Measurements from ENCODE around the gene LINGO4. TPM values are rescaled to one million over a fixed set of nuclear protein-coding genes. Genes with fewer than 3 reads are reported as not detected.
A peak's percentile ranks its signal among the peaks of the same experiment; 100 is the strongest.

Gene LINGO4
- total and polyA plus RNA-seq, 3 experiments from 2014 or later = 0.09 to 0.28 TPM; not detected in 1

- H3K4me1 ChIP-seq (ENCODE audit: insufficient read depth, low read length) = peaks cover 61% of the 10 kb centered on the region
- ChIA-PET POLR2A (no interaction called here), CTCF (interaction anchor here (1.1 to 1.4 kb wide), 2 partner anchors 13 to 27 kb away, joined by 3 read pairs; partner anchors contain the start of gene TDRKH)
- H3K4me3 ChIP-seq (ENCODE audit: low read length) = no peak overlapping the region
- H3K4me3 Mint-ChIP-seq = peak overlapping the region in 6 of 7 donors; percentile 49 to 97 (median 56)
- H3K27me3 Mint-ChIP-seq = no peaks in the 10 kb centered on the region
- peaks cover 0 to 4% (median 4%) of the 10 kb centered on the region in 3 donors for H3K36me3 Mint-ChIP-seq
- DNase-seq = no peak
- no peaks in the 10 kb centered on the region for H3K9me3 ChIP-seq (ENCODE audit: low read length)
- H3K36me3 ChIP-seq (ENCODE audit: insufficient read depth, low read length) = no peaks in the 10 kb centered on the region
- H3K9me3 Mint-ChIP-seq = no peaks in the 10 kb centered on the region
- H3K27ac Mint-ChIP-seq = peak overlapping the region in 6 of 8 donors; percentile 74 to 98 (median 92)
- peaks cover 82 to 92% (median 91%) of the 10 kb centered on the region in 3 donors for H3K4me1 Mint-ChIP-seq
- H3K27me3 ChIP-seq (ENCODE audit: insufficient read depth, low read length, poor library complexity, severe bottlenecking) = no peaks in the 10 kb centered on the region
- no peak overlapping the region for H3K27ac ChIP-seq (ENCODE audit: low read depth, low read length)
Observed at GRCh38 chr1:151817353-151817730, 12.1 kb upstream of the LINGO4 start.

DNA sequence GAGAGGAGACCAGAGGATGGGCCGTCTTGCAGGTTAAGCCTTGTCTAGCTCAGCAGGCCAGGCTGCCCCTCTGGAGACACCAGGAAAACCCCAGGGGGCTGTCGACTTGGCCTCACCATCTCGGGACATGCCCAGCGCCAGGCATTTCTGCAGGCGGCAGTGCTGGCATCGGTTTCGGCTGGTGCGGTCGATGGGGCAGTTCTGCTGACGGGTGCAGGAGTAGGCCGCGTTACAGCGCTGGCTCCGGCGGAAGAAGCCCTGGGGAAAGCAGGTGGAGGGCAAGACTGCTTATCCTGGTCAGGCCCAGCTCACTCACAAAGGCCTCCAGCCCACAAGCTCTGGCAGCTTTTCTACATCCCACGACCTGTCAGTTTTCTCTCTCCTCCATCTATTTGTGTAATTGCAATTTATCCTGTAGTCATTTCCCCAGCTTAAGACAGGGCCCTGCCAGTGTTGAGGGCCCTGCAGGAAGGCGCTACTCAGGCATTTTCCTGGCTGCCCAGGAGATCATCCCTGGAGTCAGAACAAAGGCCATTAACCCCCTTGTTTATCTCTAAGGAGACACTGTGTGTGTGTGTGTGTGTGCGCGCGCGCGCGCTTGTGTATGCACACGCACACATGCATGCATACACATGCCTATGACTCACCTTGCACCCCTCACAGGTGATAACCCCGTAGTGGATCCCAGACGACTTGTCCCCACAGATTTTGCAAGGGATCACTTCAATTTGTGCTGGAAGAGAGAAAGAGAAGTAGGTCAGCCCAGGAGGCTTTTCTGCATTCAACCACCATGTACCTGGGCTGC, 11.5 kb upstream of the LINGO4 start:
- Mint-ChIP-seq H3K4me3 (peak overlapping the region in 6 of 7 donors; percentile 45 to 97 (median 74)), H3K36me3 (peaks cover 0 to 4% (median 4%) of the 10 kb centered on the region in 3 donors), H3K27me3 (no peaks in the 10 kb centered on the region), H3K9me3 (no peaks in the 10 kb centered on the region), H3K4me1 (peaks cover 80 to 95% (median 88%) of the 10 kb centered on the region in 3 donors), H3K27ac (peak overlapping the region; percentile 56 to 98 (median 92))
- Histone ChIP-seq H3K4me3 (ENCODE audit: low read length) (no peak overlapping the region), H3K36me3 (ENCODE audit: insufficient read depth, low read length) (no peaks in the 10 kb centered on the region), H3K9me3 (ENCODE audit: low read length) (no peaks in the 10 kb centered on the region), H3K27ac (ENCODE audit: low read depth, low read length) (no peak overlapping the region), H3K4me1 (ENCODE audit: insufficient read depth, low read length) (peaks cover 60% of the 10 kb centered on the region), H3K27me3 (ENCODE audit: insufficient read depth, low read length, poor library complexity, severe bottlenecking) (no peaks in the 10 kb centered on the region)
- CTCF ChIA-PET = interaction anchor here (0.7 to 2.9 kb wide), 5 partner anchors 11 to 92 kb away, joined by 3 to 10 read pairs (median 3); partner anchors contain the start of gene TDRKH
- POLR2A ChIA-PET = no interaction called here
- no peak for DNase-seq

DNA sequence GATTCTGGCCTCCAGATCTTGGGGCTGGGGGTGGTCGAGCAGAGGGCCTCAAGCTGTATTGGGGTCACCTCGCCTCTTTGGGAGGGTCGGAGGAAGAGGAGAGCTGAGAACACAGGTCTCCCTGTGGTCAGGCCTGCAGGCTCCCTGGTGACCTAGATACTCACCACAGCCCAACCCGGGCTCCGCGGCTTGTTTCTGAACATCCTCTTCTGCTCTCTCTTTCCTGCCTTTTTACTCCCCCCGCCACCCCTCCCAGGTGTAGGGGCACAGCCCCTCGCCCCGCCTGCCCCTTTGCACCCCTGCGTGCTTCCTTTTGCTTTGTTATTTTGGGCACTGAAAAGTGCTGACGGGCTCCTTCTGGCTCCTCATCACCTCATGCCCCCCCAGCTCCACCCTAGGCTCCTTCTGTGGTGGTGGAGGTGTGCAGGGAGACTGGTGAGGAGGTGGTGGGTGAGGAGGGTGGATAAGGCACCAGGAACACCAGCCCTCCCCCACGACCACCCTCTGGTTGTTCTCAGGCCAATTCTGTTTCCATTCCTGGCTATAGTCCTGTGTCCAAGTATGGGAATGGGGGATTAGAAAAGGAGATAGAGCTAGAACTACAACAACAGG, 10.6 kb upstream of the LINGO4 start:
- H3K27me3 Mint-ChIP-seq = no peaks in the 10 kb centered on the region
- POLR2A ChIA-PET = interaction anchor here (1.0 kb wide), 1 partner anchor 52 kb away, joined by 4 read pairs; the partner anchor contains the start of gene MRPL9
- Histone ChIP-seq H3K4me1 (ENCODE audit: insufficient read depth, low read length) (peaks cover 51% of the 10 kb centered on the region), H3K36me3 (ENCODE audit: insufficient read depth, low read length) (no peaks in the 10 kb centered on the region), H3K4me3 (ENCODE audit: low read length) (peak overlapping the region; percentile 9), H3K27me3 (ENCODE audit: insufficient read depth, low read length, poor library complexity, severe bottlenecking) (no peaks in the 10 kb centered on the region), H3K9me3 (ENCODE audit: low read length) (no peaks in the 10 kb centered on the region), H3K27ac (ENCODE audit: low read depth, low read length) (no peak overlapping the region)
- peaks cover 0 to 4% (median 4%) of the 10 kb centered on the region in 3 donors for H3K36me3 Mint-ChIP-seq
- no peaks in the 10 kb centered on the region for H3K9me3 Mint-ChIP-seq
- CTCF ChIA-PET = interaction anchor here (0.7 to 2.9 kb wide), 5 partner anchors 12 to 93 kb away, joined by 3 to 10 read pairs (median 3); no protein-coding TSS in a partner anchor
- DNase-seq = peak; percentile 37 to 75 (median 74)
- peaks cover 72 to 90% (median 79%) of the 10 kb centered on the region in 3 donors for H3K4me1 Mint-ChIP-seq
- peak overlapping the region; percentile 56 to 98 (median 92) for H3K27ac Mint-ChIP-seq
- H3K4me3 Mint-ChIP-seq = peak overlapping the region; percentile 45 to 97 (median 74)

GRCh38 chr1:151814971-151815545, 9.8 kb upstream of the LINGO4 start:
- ChIA-PET POLR2A (interaction anchor here (1.0 kb wide), 1 partner anchor 51 kb away, joined by 4 read pairs; the partner anchor contains the start of gene MRPL9), CTCF (interaction anchor here (1.3 to 2.9 kb wide), 3 partner anchors 11 to 22 kb away, joined by 3 to 10 read pairs (median 3); no protein-coding TSS in a partner anchor)
- Histone ChIP-seq H3K4me3 (ENCODE audit: low read length) (no peak overlapping the region), H3K4me1 (ENCODE audit: insufficient read depth, low read length) (peaks cover 43% of the 10 kb centered on the region), H3K9me3 (ENCODE audit: low read length) (no peaks in the 10 kb centered on the region), H3K27ac (ENCODE audit: low read depth, low read length) (no peak overlapping the region), H3K27me3 (ENCODE audit: insufficient read depth, low read length, poor library complexity, severe bottlenecking) (no peaks in the 10 kb centered on the region), H3K36me3 (ENCODE audit: insufficient read depth, low read length) (no peaks in the 10 kb centered on the region)
- Mint-ChIP-seq H3K36me3 (peaks cover 0 to 4% (median 4%) of the 10 kb centered on the region in 3 donors), H3K4me3 (peak overlapping the region; percentile 37 to 97 (median 73)), H3K9me3 (no peaks in the 10 kb centered on the region), H3K4me1 (peaks cover 67 to 82% (median 71%) of the 10 kb centered on the region in 3 donors), H3K27me3 (no peaks in the 10 kb centered on the region), H3K27ac (peak overlapping the region; percentile 56 to 98 (median 88))
- DNase-seq = peak in 1 of 5 donors; percentile 43

DNA sequence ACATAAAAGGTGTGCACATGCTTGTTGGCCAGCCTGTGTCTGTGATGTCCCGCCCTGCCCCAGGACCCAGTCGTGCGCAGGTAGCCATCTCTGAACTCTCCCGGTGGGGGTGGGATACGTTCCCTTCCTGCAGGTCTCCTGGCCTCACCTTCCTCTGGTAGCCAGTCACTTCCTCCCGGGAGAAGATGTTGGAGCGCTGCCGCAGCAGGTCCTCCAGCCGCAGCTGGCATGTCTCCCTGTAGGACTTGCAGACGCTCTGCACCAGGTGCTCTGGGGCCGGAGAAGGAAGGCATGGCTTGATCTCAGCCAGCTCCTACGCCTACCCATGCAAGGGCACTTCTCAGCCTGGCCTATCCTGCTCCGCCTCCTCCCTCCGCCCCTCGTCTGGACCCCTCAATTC, 9.2 kb upstream of the LINGO4 start:
- no peaks in the 10 kb centered on the region for H3K27me3 Mint-ChIP-seq
- DNase-seq = peak in 1 of 5 donors; percentile 40
- H3K4me3 Mint-ChIP-seq = peak overlapping the region in 4 of 7 donors; percentile 11 to 61 (median 39)
- H3K9me3 ChIP-seq (ENCODE audit: low read length) = no peaks in the 10 kb centered on the region
- POLR2A ChIA-PET = no interaction called here
- H3K36me3 ChIP-seq (ENCODE audit: insufficient read depth, low read length) = no peaks in the 10 kb centered on the region
- peaks cover 0 to 4% (median 4%) of the 10 kb centered on the region in 3 donors for H3K36me3 Mint-ChIP-seq
- CTCF ChIA-PET = interaction anchor here (1.3 to 2.9 kb wide), 2 partner anchors 10 to 23 kb away, joined by 3 to 10 read pairs; no protein-coding TSS in a partner anchor
- peaks cover 61 to 76% (median 65%) of the 10 kb centered on the region in 3 donors for H3K4me1 Mint-ChIP-seq
- no peak overlapping the region for H3K27ac ChIP-seq (ENCODE audit: low read depth, low read length)
- H3K27me3 ChIP-seq (ENCODE audit: insufficient read depth, low read length, poor library complexity, severe bottlenecking) = no peaks in the 10 kb centered on the region
- no peaks in the 10 kb centered on the region for H3K9me3 Mint-ChIP-seq
- peak overlapping the region in 7 of 8 donors; percentile 41 to 98 (median 79) for H3K27ac Mint-ChIP-seq
- H3K4me3 ChIP-seq (ENCODE audit: low read length) = no peak overlapping the region
- peaks cover 37% of the 10 kb centered on the region for H3K4me1 ChIP-seq (ENCODE audit: insufficient read depth, low read length)

- Mint-ChIP-seq H3K4me3 (peak overlapping the region in 1 of 7 donors; percentile 54), H3K36me3 (peaks cover 0 to 4% (median 4%) of the 10 kb centered on the region in 3 donors), H3K27me3 (no peaks in the 10 kb centered on the region), H3K9me3 (no peaks in the 10 kb centered on the region), H3K4me1 (peaks cover 55 to 66% (median 58%) of the 10 kb centered on the region in 3 donors), H3K27ac (peak overlapping the region in 6 of 8 donors; percentile 19 to 98 (median 78))
- Histone ChIP-seq H3K36me3 (ENCODE audit: insufficient read depth, low read length) (no peaks in the 10 kb centered on the region), H3K27me3 (ENCODE audit: insufficient read depth, low read length, poor library complexity, severe bottlenecking) (no peaks in the 10 kb centered on the region), H3K4me1 (ENCODE audit: insufficient read depth, low read length) (peaks cover 36% of the 10 kb centered on the region), H3K4me3 (ENCODE audit: low read length) (no peak overlapping the region), H3K9me3 (ENCODE audit: low read length) (no peaks in the 10 kb centered on the region), H3K27ac (ENCODE audit: low read depth, low read length) (no peak overlapping the region)
- CTCF ChIA-PET = interaction anchor here (2.9 kb wide), 1 partner anchor 24 kb away, joined by 10 read pairs; no protein-coding TSS in a partner anchor
- POLR2A ChIA-PET = no interaction called here
- peak in 1 of 5 donors; percentile 8 for DNase-seq
Observed at GRCh38 chr1:151813271-151813977, 8.2 kb upstream of the LINGO4 start.

DNA sequence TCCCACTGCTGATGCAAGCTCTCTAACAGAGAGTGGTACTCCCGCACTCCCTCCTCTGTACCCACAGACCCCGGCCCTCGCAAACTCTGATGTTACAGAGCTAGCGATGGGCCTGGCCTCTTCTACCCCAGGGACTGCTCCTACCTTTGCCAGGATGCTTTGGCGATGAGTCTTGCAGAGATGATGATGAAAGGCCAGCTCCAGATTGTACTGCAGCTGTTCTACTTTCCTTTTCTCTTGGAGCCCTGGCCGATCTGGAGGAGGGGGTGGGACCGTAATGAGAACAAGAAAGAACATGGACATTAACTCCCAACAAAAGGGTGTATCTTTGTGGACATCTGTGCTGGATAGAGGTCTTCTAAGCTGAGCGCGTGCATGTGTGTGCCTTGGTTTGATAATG, 6.0 kb upstream of the LINGO4 start:
- CTCF ChIA-PET = interaction anchor here (1.0 to 2.2 kb wide), 2 partner anchors 10 to 15 kb away, joined by 4 to 7 read pairs; no protein-coding TSS in a partner anchor
- H3K36me3 Mint-ChIP-seq = peaks cover 0 to 3% (median 1%) of the 10 kb centered on the region in 3 donors
- peaks cover 0 to 2% of the 10 kb centered on the region in 2 donors for H3K27me3 Mint-ChIP-seq
- H3K9me3 Mint-ChIP-seq = no peaks in the 10 kb centered on the region
- H3K4me3 Mint-ChIP-seq = no peak overlapping the region
- Histone ChIP-seq H3K27ac (ENCODE audit: low read depth, low read length) (no peak overlapping the region), H3K4me3 (ENCODE audit: low read length) (no peak overlapping the region), H3K36me3 (ENCODE audit: insufficient read depth, low read length) (no peaks in the 10 kb centered on the region), H3K27me3 (ENCODE audit: insufficient read depth, low read length, poor library complexity, severe bottlenecking) (no peaks in the 10 kb centered on the region), H3K9me3 (ENCODE audit: low read length) (no peaks in the 10 kb centered on the region), H3K4me1 (ENCODE audit: insufficient read depth, low read length) (peaks cover 22% of the 10 kb centered on the region)
- POLR2A ChIA-PET = no interaction called here
- no peak for DNase-seq
- H3K27ac Mint-ChIP-seq = peak overlapping the region in 5 of 8 donors; percentile 22 to 92 (median 58)
- H3K4me1 Mint-ChIP-seq = peaks cover 34 to 43% (median 36%) of the 10 kb centered on the region in 3 donors
